Measurements from ENCODE around the gene METTL16.
A peak's percentile ranks its signal among the peaks of the same experiment; 100 is the strongest.
"Not testable (repeated sequence)": the region's sequence is repeated elsewhere in the genome, so short reads cannot be mapped to it uniquely, and the experiment has no call there.

The METTL16 gene

GRCh38 chr17:2511462-2512369, at the start of gene METTL16:
Gene METTL16 (minus strand): TSS chr17:2511888. CDS start chr17:2502331, 9,557 bp downstream.
- DNase-seq (ENCODE audit: low read depth): peak; percentile 94
- TF ChIP-seq CTCF (IDR thresholded peaks at IDR 0.05; ENCODE audit: control insufficient read depth, insufficient read depth, low read depth, low read length, missing control alignments): no peak
- peak within 1 kb of the TSS; percentile 61 for H3K4me3 ChIP-seq (ENCODE audit: control insufficient read depth, low read depth, low read length)

- DNase-seq (ENCODE audit: low read depth): no peak
- H3K4me3 ChIP-seq (ENCODE audit: control insufficient read depth, low read depth, low read length): no peak overlapping the region
- TF ChIP-seq CTCF (IDR thresholded peaks at IDR 0.05; ENCODE audit: control insufficient read depth, insufficient read depth, low read depth, low read length, missing control alignments): no peak
Measured at GRCh38 chr17:2560658-2561057, 49.0 kb upstream of the METTL16 start.

- DNase-seq (ENCODE audit: low read depth): no peak
- H3K4me3 ChIP-seq (ENCODE audit: control insufficient read depth, low read depth, low read length): no peak overlapping the region
- TF ChIP-seq CTCF (IDR thresholded peaks at IDR 0.05; ENCODE audit: control insufficient read depth, insufficient read depth, low read depth, low read length, missing control alignments): no peak
Measured at GRCh38 chr17:2551928-2552327, 40.2 kb upstream of the METTL16 start.

GRCh38 chr17:2551493-2551892, 39.8 kb upstream of the METTL16 start:
- no peak for DNase-seq (ENCODE audit: low read depth)
- no peak overlapping the region for H3K4me3 ChIP-seq (ENCODE audit: control insufficient read depth, low read depth, low read length)
- no peak for TF ChIP-seq CTCF (IDR thresholded peaks at IDR 0.05; ENCODE audit: control insufficient read depth, insufficient read depth, low read depth, low read length, missing control alignments)

- DNase-seq (ENCODE audit: low read depth): no peak
- no peak for TF ChIP-seq CTCF (IDR thresholded peaks at IDR 0.05; ENCODE audit: control insufficient read depth, insufficient read depth, low read depth, low read length, missing control alignments)
- H3K4me3 ChIP-seq (ENCODE audit: control insufficient read depth, low read depth, low read length): no peak overlapping the region
Measured at GRCh38 chr17:2549392-2550211, 37.9 kb upstream of the METTL16 start.

- not testable (repeated sequence) for H3K4me3 ChIP-seq (ENCODE audit: control insufficient read depth, low read depth, low read length); DNase-seq (ENCODE audit: low read depth)
Measured at GRCh38 chr17:2548026-2548425, 36.3 kb upstream of the METTL16 start.

- DNase-seq (ENCODE audit: low read depth): no peak
- H3K4me3 ChIP-seq (ENCODE audit: control insufficient read depth, low read depth, low read length): no peak overlapping the region
- no peak for TF ChIP-seq CTCF (IDR thresholded peaks at IDR 0.05; ENCODE audit: control insufficient read depth, insufficient read depth, low read depth, low read length, missing control alignments)
Measured at GRCh38 chr17:2547176-2547575, 35.5 kb upstream of the METTL16 start.

All from AG09309 (cell line).